ENCODE data around the gene PALS2.
A peak's percentile ranks its signal among the peaks of the same experiment; 100 is the strongest.

The PALS2 gene, protein sequence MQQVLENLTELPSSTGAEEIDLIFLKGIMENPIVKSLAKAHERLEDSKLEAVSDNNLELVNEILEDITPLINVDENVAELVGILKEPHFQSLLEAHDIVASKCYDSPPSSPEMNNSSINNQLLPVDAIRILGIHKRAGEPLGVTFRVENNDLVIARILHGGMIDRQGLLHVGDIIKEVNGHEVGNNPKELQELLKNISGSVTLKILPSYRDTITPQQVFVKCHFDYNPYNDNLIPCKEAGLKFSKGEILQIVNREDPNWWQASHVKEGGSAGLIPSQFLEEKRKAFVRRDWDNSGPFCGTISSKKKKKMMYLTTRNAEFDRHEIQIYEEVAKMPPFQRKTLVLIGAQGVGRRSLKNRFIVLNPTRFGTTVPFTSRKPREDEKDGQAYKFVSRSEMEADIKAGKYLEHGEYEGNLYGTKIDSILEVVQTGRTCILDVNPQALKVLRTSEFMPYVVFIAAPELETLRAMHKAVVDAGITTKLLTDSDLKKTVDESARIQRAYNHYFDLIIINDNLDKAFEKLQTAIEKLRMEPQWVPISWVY

DNA sequence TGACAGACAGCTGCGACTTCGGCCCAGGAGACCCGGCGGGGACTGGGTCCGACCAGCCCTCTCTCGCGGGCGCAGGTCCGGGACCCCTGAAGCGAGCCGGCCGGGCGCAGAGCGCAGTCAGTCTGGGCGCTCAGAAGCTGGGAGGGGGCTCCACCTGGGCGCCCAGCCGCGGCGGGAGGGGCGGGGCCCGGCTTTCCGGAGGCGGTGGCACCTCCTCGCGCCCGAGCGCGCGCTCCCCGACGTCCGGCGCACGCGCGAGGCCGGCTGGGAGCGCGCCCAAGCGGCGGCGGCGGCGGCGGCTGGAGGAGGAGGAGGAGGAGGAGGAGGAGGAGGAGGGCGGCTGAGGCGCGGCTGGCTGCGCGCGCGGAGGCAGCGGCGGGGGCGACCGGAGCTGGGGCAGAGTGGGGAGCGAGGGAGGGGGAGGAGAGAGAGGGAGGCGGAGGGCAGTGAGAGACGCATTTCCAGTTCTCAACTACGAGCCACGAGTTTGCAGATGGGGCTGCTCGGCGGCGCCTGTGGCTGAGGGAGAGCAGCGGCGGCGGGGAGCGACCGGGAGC lies at the start of gene PALS2:
Gene PALS2, plus strand, starts transcription at position 456 of the 557 bp plus-strand sequence. CDS start 50,216 bp downstream, outside the sequence.
- DNase-seq, result peak; percentile 18

GRCh38 chr7:24531255-24531654 lies 42.0 kb upstream of the PALS2 start:
- no peak for DNase-seq

DNA sequence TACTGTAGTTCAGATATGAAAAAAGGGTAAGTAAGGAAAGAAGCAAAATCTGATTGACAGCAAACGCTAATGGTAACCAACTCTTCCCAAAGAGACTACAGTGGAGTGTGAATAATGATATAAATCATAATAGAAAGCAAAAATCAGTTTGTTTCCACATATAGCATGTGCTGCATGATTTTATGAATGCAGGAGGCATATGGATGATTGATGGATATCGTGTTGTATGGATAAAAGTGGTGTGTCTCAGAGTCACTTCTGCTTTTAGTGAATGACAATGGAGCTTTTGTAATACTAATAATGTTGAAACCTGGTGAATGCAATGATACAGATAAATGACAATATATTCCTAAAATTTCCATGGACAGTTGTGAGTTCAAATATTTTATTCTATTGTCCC lies 36.6 kb upstream of the PALS2 start:
- no peak for DNase-seq

- DNase-seq, result no peak
Observed at GRCh38 chr7:24540956-24541355, 32.3 kb upstream of the PALS2 start.

DNA sequence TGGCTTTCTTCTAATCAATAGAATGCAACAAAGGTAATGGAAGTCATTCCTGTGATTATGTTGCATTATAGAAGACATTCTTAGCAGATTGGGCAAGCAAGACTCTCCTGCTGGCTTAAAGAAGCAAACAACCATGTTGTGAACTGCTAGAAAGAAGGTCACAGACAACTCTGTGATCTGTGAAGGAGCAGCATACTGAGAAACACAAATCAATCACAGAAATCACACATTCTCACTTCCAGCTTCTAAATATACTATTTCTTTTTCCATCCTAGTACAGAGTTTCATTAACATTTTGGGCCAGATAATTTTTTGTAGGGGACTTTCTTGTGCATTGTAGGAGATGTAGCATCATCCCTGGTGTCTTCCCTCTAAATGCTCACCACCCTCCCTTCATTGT lies 28.0 kb upstream of the PALS2 start:
- DNase-seq, result no peak

DNA sequence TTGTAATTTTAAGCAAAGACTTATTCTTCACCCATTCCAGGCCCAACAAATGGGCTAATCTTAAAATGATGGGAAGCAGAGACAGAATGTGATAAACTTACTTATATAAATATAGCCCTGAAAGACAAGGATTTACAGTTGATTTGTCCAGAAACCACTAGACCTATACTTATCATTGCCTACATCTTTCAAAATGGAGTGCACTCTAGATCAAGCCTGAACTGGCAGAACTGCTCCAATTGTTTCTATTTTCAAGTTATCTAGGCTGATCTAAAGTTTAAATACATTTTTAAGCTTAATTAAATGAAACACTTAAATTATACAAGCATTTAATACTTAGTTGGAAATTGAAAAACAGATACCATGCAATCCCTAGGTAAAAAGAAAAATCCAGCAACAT lies 24.9 kb upstream of the PALS2 start:
- no peak for DNase-seq

GRCh38 chr7:24549991-24550390 lies 23.3 kb upstream of the PALS2 start:
- DNase-seq, result no peak

GRCh38 chr7:24555184-24555583 lies 18.1 kb upstream of the PALS2 start:
- no peak for DNase-seq

- no peak for DNase-seq
Observed at GRCh38 chr7:24555719-24556118, 17.5 kb upstream of the PALS2 start.

DNA sequence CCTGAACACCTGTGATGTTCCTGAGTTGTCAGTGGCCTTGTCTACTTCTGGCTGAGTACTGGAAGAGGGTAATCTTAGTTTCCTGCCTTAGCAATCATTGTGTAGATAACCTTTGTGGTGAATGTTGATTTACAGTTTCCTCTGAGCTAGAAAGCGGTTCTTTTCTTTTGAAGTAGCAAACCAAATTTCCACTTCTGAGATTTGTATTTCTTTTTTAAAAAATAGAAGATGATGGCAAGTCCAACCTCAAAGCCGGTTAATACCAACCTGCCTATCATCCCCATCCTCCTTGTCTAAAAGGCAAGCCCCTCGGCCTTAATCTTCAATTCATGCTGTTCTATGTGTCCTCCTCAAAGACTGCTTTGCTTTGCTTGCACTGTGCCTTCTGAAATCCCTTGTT lies 12.5 kb upstream of the PALS2 start:
- no peak for DNase-seq

DNA sequence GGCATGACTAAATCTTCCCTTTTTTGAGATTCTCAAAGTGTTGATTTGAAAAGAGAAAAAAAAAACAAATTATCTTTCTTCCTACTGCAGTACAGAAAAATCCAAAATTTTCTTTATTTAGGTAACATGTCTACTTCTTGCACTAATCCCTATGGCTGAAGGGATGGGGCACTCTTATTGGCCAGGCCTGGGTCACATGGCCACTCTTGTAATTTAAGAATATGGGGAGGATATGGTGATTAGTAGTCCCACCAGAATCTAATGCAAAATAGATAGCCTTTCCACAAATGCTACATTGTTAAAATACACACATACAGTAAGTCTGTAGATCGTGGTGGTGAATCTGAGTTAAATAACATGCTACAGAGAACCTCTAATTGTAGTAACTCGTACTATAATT lies 7.0 kb upstream of the PALS2 start:
- no peak for DNase-seq

DNA sequence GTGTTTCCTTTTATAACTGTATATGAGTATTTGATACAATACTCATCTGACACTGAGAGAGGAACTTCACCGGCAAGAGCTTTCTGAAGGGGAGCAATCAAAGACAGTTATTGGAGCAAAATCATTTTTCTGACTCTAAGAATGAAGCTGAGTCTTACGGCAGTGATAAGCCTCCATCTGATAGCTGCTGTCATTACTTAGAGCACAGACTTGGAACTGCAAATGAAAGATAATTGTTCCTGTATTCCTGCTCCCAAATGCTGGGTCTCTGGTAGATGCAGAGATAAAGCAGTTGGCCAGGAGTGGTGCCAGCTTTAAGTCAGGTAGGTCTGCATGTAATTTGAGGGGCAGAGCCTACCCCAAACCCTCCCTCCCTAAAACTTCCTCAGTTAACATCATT lies 2.3 kb upstream of the PALS2 start:
- no peak for DNase-seq

DNA sequence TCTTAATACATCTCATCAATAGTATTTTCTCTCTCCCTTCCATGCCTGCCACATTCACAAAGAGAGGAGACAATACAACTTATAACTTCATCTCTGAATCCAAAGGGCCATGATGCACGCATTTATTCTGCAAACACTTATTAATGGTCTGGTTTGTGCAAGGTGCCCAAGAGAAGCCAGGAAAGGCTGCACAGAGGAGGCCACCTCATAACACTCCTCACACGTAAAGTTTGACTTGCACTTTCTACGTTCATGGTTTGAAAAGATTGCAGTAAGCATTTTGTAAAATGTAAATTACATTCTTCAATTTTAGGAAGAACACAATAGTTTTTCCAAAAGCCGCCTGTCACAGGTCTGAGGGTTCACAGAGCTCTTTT lies 1.2 kb upstream of the PALS2 start:
- DNase-seq, result no peak

GRCh38 chr7:24572393-24572996 lies 757 bp upstream of the PALS2 start:
- no peak for DNase-seq

- DNase-seq, result no peak
Observed at GRCh38 chr7:24573554-24574338, 494 bp downstream of the PALS2 start.

DNA sequence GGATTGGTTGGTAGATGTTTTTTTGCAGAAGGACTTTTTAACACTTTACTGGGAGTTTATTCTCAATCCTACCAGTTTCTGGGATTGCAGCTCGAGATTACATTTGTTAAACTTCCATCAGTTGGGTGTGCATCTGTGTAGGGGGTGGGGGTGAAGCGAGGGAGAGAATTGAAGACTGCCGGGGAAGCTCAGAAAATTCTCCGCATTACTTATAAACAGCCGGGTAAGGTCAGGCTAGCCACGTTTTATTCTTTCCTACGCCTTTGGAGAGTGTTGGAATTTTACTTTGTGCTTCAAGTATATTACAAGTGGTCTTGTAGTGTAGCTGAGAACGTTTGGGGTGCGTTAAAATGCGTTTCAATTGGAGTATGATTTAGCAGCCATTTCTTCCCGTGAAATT lies 1.1 kb downstream of the PALS2 start:
- DNase-seq, result no peak

DNA sequence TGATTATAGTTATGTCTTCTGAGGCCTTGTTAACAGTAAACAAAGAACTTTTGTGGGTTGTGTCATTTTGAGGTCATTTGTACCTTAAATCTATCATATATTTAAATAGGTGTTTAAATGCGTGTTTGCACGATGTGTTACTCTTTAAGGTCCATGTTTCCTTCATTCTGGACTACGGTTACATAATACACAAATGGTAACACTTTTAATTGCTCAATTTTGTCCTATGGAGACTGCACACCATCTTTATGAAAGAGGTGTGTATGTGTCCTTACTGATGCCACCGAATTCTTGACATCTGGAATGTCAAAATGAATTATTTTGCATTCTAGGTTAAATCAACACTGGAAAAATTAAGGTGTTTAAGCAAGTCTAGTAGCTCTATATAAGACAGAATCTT lies 1.7 kb downstream of the PALS2 start:
- no peak for DNase-seq

- no peak for DNase-seq
Observed at GRCh38 chr7:24576171-24577025, 3.1 kb downstream of the PALS2 start.

GRCh38 chr7:24578052-24578451 lies 4.8 kb downstream of the PALS2 start:
- DNase-seq, result no peak

DNA sequence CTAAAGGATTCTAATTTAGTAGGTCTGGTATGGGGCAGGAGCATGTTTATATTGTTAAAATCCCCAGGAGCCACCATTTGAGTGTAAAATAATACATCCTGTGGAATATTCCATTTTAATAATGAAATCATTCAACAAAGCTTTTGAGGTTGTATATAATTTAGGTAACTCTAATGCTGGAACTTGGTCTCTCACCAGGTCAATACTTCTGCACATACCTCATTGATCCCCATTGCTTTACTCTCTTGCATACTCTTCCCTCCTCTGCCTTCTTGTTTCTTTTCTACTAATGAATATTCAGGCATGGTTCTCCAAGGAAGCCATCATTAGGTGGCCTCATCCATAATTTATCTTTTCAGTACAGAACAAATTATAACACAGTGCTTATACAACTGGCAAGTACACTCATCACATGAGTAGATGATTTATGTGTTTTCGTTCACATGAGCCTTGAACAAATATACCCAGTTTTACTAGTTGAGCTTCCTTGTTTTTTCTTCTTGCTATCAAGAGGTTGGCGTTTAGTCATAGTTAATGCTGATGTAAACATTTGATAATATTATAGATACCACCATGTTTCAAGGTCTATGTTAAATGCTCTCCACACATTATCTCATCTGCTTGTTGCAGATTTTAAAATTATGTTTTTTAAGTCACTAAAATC lies 7.2 kb downstream of the PALS2 start:
- no peak for DNase-seq

- DNase-seq, result no peak
Observed at GRCh38 chr7:24582166-24582565, 8.9 kb downstream of the PALS2 start.

GRCh38 chr7:24587853-24588252 lies 14.6 kb downstream of the PALS2 start:
- DNase-seq, result no peak
